H9 (cell line): ENCODE data around the gene ATL1. TPM values are rescaled to one million over a fixed set of nuclear protein-coding genes. Genes with fewer than 3 reads are reported as not detected.
"Not testable (repeated sequence)": the region's sequence is repeated elsewhere in the genome, so short reads cannot be mapped to it uniquely, and the experiment has no call there.

ENCODE experiments used
- DNase-seq: peaks from one replicate; pipeline ENCODE4 v3.0.0-alpha.2; 2017
- H2AFZ ChIP-seq: one replicate; pipeline ENCODE4 v1.6.1; 2013; ENCODE audit warnings: mild to moderate bottlenecking, low read length, control low read depth, moderate library complexity
- H2AK5ac ChIP-seq: 2 replicates; pipeline ENCODE4 v1.6.1; 2013; ENCODE audit warnings: low read length, control low read depth, mixed read lengths; ENCODE audit not compliant: insufficient read length
- H2BK120ac ChIP-seq: one replicate; pipeline ENCODE4 v1.6.1; 2013; ENCODE audit warnings: low read depth, mild to moderate bottlenecking, low read length, control low read depth, inconsistent platforms; ENCODE audit not compliant: poor library complexity, severe bottlenecking
- H2BK12ac ChIP-seq: 2 replicates; pipeline ENCODE4 v1.6.1; 2013; ENCODE audit warnings: low read length, control low read depth, mixed read lengths, low read depth; ENCODE audit not compliant: insufficient read length
- H2BK15ac ChIP-seq: 2 replicates; pipeline ENCODE4 v1.6.1; 2013; ENCODE audit warnings: low read depth, low read length, control low read depth
- H2BK20ac ChIP-seq: one replicate; pipeline ENCODE4 v1.6.1; 2013; ENCODE audit warnings: low read depth, mild to moderate bottlenecking, low read length, control low read depth, inconsistent platforms; ENCODE audit not compliant: poor library complexity, severe bottlenecking
- H2BK5ac ChIP-seq: 2 replicates; pipeline ENCODE4 v1.6.1; 2013; ENCODE audit warnings: low read length, control low read depth, mixed read lengths; ENCODE audit not compliant: insufficient read length
- H3K14ac ChIP-seq: 2 replicates; pipeline ENCODE4 v1.6.1; 2013; ENCODE audit warnings: low read length, control low read depth; ENCODE audit not compliant: insufficient read depth
- H3K18ac ChIP-seq: 2 replicates; pipeline ENCODE4 v1.6.1; 2013; ENCODE audit warnings: low read depth, mild to moderate bottlenecking, mixed read lengths, low read length, control low read depth; ENCODE audit not compliant: insufficient read length
- H3K23ac ChIP-seq: 2 replicates; pipeline ENCODE4 v1.6.1; 2013; ENCODE audit warnings: low read length, control low read depth, mixed read lengths, low read depth; ENCODE audit not compliant: insufficient read length
- H3K23me2 ChIP-seq: 2 replicates; pipeline ENCODE4 v1.6.1; 2013; ENCODE audit warnings: low read depth, mild to moderate bottlenecking, mixed read lengths, low read length, control low read depth; ENCODE audit not compliant: insufficient read length, poor library complexity, severe bottlenecking
- H3K27ac ChIP-seq: 2 replicates; pipeline ENCODE4 v1.5.1; 2013; ENCODE audit warnings: low read length, control low read depth, mixed read lengths, low read depth; ENCODE audit not compliant: insufficient read length
- H3K27me3 ChIP-seq: 2 replicates; pipeline ENCODE4 v1.6.1; 2013; ENCODE audit warnings: low read length, control low read depth, inconsistent platforms; ENCODE audit not compliant: insufficient read depth
- H3K4ac ChIP-seq: 2 replicates; pipeline ENCODE4 v1.6.1; 2013; ENCODE audit warnings: low read depth, mild to moderate bottlenecking, control low read depth, inconsistent platforms, low read length, moderate library complexity
- H3K4me1 ChIP-seq: 2 replicates; pipeline ENCODE4 v1.6.1; 2013; ENCODE audit warnings: low read length, control low read depth, inconsistent platforms; ENCODE audit not compliant: insufficient read depth
- H3K4me2 ChIP-seq: 2 replicates; pipeline ENCODE4 v1.6.1; 2013; ENCODE audit warnings: low read length, control low read depth, mixed read lengths; ENCODE audit not compliant: insufficient read length, insufficient read depth
- H3K56ac ChIP-seq: 2 replicates; pipeline ENCODE4 v1.6.1; 2013; ENCODE audit warnings: low read depth, mild to moderate bottlenecking, mixed read lengths, low read length, control low read depth; ENCODE audit not compliant: insufficient read length
- H3K79me1 ChIP-seq: 2 replicates; pipeline ENCODE4 v1.6.1; 2013; ENCODE audit warnings: low read depth, mild to moderate bottlenecking, moderate library complexity, low read length, control low read depth, inconsistent platforms; ENCODE audit not compliant: insufficient read depth, poor library complexity, severe bottlenecking
- H3K79me2 ChIP-seq: 2 replicates; pipeline ENCODE4 v1.6.1; 2013; ENCODE audit warnings: low read length, control low read depth, inconsistent platforms; ENCODE audit not compliant: insufficient read depth
- H3K9ac ChIP-seq: 2 replicates; pipeline ENCODE4 v1.6.1; 2013; ENCODE audit warnings: low read length, control low read depth, mixed read lengths; ENCODE audit not compliant: insufficient read length; ENCODE audit errors: extremely low read depth
- H3K9me3 ChIP-seq: one replicate; pipeline ENCODE4 v1.6.1; 2013; ENCODE audit warnings: low read depth, low read length, inconsistent platforms; ENCODE audit not compliant: control insufficient read depth
- H3T11ph ChIP-seq: one replicate; pipeline ENCODE4 v1.6.1; 2013; ENCODE audit warnings: mild to moderate bottlenecking, low read length, control low read depth, inconsistent platforms
- H4K20me1 ChIP-seq: one replicate; pipeline ENCODE4 v1.6.1; 2013; ENCODE audit not compliant: control insufficient read depth, insufficient read length, insufficient read depth
- H4K5ac ChIP-seq: 2 replicates; pipeline ENCODE4 v1.6.1; 2013; ENCODE audit warnings: low read depth, mild to moderate bottlenecking, mixed read lengths, low read length, control low read depth; ENCODE audit not compliant: insufficient read length
- H4K8ac ChIP-seq: replicated peaks from 2 replicates; pipeline ENCODE4 v1.6.1; 2013; ENCODE audit warnings: low read length, control low read depth, mixed read lengths, low read depth; ENCODE audit not compliant: insufficient read length
- H4K91ac ChIP-seq: 2 replicates; pipeline ENCODE4 v1.6.1; 2013; ENCODE audit warnings: low read depth, mild to moderate bottlenecking, moderate library complexity, mixed read lengths, low read length, control low read depth; ENCODE audit not compliant: insufficient read length
- H3K27ac Mint-ChIP-seq, 3 experiments: 2 replicates in 2 of 3; 3 replicates in 1 of 3; pipeline ENCODE4 v1.8.0; 2020 to 2021; ENCODE audit warnings: mixed read lengths in 3 of 3, mild to moderate bottlenecking in 1 of 3, moderate library complexity in 1 of 3
- H3K27me3 Mint-ChIP-seq: 2 replicates; pipeline ENCODE4 v1.8.0; 2021; ENCODE audit warnings: low read depth, mild to moderate bottlenecking, moderate library complexity, mixed read lengths
- H3K36me3 Mint-ChIP-seq, 3 experiments: 2 replicates in 2 of 3; 3 replicates in 1 of 3; pipeline ENCODE4 v1.8.0; 2020 to 2021; ENCODE audit warnings: low read depth in 3 of 3, mixed read lengths in 3 of 3; ENCODE audit not compliant: insufficient read depth in 1 of 3
- H3K4me1 Mint-ChIP-seq, 2 experiments: 2 replicates each; pipeline ENCODE4 v1.8.0; 2020; ENCODE audit warnings: mixed read lengths in 2 of 2
- H3K4me3 Mint-ChIP-seq, 2 experiments: 2 replicates in 1 of 2; 3 replicates in 1 of 2; pipeline ENCODE4 v1.8.0; 2020 to 2021; ENCODE audit warnings: mild to moderate bottlenecking in 2 of 2, mixed read lengths in 2 of 2, moderate library complexity in 1 of 2
- H3K9me3 Mint-ChIP-seq, 2 experiments: 2 replicates in 1 of 2; 3 replicates in 1 of 2; pipeline ENCODE4 v1.8.0; 2020; ENCODE audit warnings: mild to moderate bottlenecking in 2 of 2, mixed read lengths in 2 of 2, moderate library complexity in 1 of 2
- WGBS: extraction: QIAGEN DNeasy Blood & Tissue Kit; methylation state at CpG from one replicate; pipeline ENCODE4 v1.1.7; 2013; ENCODE audit warnings: missing lambda C conversion rate, low lambda C conversion rate, mixed read lengths; ENCODE audit not compliant: insufficient read length; ENCODE audit errors: extremely low coverage; 5-methylcytosine and 5-hydroxymethylcytosine counted together
- total RNA-seq: library from RNA; stranded (reverse); gene quantifications from 2 replicates; pipeline ENCODE4 v1.2.1, GENCODE V29; 2021
- TF ChIP-seq, protein P1 (sequence below): fragments of 200-600 bp; sonication (generic); conservative IDR thresholded peaks from 3 replicates; pipeline ENCODE4 v1.8.0; 2021; ENCODE audit warnings: antibody characterized with exemption, mild to moderate bottlenecking

Gene ATL1
- total RNA-seq, 1 experiment from 2014 or later: 3.0 TPM

DNA sequence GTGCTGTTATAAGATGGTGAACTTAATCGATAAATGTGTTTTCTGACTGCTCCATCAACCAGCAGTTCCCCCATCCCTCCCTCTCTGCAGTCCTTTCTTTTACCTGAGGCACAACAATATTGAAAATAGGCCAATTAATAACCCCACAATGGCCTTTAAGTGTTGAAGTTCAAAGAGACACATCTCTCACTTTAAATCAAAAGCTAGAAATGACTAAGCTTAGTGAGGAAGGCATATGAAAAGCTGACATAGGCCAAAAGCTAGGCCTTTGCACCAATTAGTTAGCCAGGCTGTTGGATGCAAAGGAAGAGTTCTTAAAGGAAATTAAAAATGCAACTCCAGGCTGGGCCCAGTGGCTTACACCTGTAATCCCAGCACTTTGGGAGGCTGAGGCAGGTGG lies 64.5 kb downstream of the ATL1 start:
- Histone ChIP-seq H3K4ac (no peak overlapping the region), H4K91ac (no peak overlapping the region), H2AK5ac (no peak overlapping the region), H2BK5ac (no peak overlapping the region), H4K5ac (no peak overlapping the region), H3K27me3 (no peaks in the 10 kb centered on the region), H3K79me2 (no peaks in the 10 kb centered on the region), H2BK12ac (no peak overlapping the region), H3K4me1 (no peaks in the 10 kb centered on the region), H3K9ac (no peak overlapping the region), H2BK120ac (no peak overlapping the region), H3K79me1 (no peaks in the 10 kb centered on the region), H4K8ac (no peak overlapping the region), H2BK15ac (no peak overlapping the region), H3K27ac (no peak overlapping the region), H2AFZ (no peak overlapping the region), H3K14ac (no peak overlapping the region), H2BK20ac (no peak overlapping the region), H3T11ph (no peak overlapping the region), H3K23ac (no peak overlapping the region), H3K4me2 (no peak overlapping the region), H3K18ac (no peak overlapping the region), H3K23me2 (no peaks in the 10 kb centered on the region), H4K20me1 (no peaks in the 10 kb centered on the region), H3K9me3 (no peaks in the 10 kb centered on the region), H3K56ac (no peak overlapping the region)
- no peak for DNase-seq
- Mint-ChIP-seq H3K9me3 (no peaks in the 10 kb centered on the region), H3K27me3 (no peaks in the 10 kb centered on the region), H3K27ac (no peak overlapping the region), H3K4me1 (no peaks in the 10 kb centered on the region), H3K4me3 (no peak overlapping the region), H3K36me3 (no peaks in the 10 kb centered on the region)
- TF ChIP-seq, protein P1, sequence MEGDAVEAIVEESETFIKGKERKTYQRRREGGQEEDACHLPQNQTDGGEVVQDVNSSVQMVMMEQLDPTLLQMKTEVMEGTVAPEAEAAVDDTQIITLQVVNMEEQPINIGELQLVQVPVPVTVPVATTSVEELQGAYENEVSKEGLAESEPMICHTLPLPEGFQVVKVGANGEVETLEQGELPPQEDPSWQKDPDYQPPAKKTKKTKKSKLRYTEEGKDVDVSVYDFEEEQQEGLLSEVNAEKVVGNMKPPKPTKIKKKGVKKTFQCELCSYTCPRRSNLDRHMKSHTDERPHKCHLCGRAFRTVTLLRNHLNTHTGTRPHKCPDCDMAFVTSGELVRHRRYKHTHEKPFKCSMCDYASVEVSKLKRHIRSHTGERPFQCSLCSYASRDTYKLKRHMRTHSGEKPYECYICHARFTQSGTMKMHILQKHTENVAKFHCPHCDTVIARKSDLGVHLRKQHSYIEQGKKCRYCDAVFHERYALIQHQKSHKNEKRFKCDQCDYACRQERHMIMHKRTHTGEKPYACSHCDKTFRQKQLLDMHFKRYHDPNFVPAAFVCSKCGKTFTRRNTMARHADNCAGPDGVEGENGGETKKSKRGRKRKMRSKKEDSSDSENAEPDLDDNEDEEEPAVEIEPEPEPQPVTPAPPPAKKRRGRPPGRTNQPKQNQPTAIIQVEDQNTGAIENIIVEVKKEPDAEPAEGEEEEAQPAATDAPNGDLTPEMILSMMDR: no peak
- WGBS: no CpG with 5 or more reads among the region's 1 CpG

DNA sequence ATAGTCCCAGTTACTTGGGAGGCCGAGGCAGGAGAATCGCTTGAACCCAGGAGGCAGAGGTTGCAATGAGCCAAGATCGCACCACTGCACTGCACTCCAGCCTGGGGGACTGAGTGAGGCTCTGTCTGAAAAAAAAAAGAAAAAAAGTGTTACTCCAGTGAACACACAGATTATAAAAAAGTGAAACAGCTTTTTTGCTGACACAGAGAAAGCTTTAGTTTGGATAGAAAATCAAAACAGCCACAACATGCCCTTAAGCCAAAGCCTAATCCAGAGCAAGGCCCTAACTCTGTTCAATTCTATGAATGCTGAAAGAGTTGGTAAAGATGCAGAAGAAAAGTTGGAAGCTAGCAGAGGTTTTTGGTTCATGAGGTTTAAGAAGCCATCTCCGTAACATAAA lies 65.0 kb downstream of the ATL1 start:
- H3K4me2 ChIP-seq, H3K9ac ChIP-seq: not testable (repeated sequence)

More for the DNA sequence above, 65.0 kb downstream of the ATL1 start:
- not testable (repeated sequence) for H4K8ac ChIP-seq, H3K27me3 Mint-ChIP-seq, H3K14ac ChIP-seq, H3K9me3 Mint-ChIP-seq, H2BK15ac ChIP-seq, H3K27ac ChIP-seq, H3K36me3 Mint-ChIP-seq, H3T11ph ChIP-seq, H3K9me3 ChIP-seq, H3K4me1 ChIP-seq, H2BK5ac ChIP-seq, H3K56ac ChIP-seq, H3K79me1 ChIP-seq, H3K27me3 ChIP-seq, H3K18ac ChIP-seq, H3K4ac ChIP-seq, H3K4me3 Mint-ChIP-seq, H2AK5ac ChIP-seq, H4K20me1 ChIP-seq, H4K5ac ChIP-seq, H2BK120ac ChIP-seq, DNase-seq, H3K23me2 ChIP-seq, H2BK12ac ChIP-seq, H4K91ac ChIP-seq, H2BK20ac ChIP-seq, H3K79me2 ChIP-seq, H3K23ac ChIP-seq, H3K4me1 Mint-ChIP-seq, H2AFZ ChIP-seq, H3K27ac Mint-ChIP-seq
- no CpG with 5 or more reads among the region's 4 CpGs for WGBS
